Measurements from ENCODE around the gene APBA2.

- TF ChIP-seq CTCF (IDR thresholded peaks at IDR 0.05), result no peak
- TF ChIP-seq POLR2A (IDR thresholded peaks at IDR 0.05), result no peak
These were observed 48.1 kb downstream of the APBA2 start for GRCh38 chr15:28933710-28934445.
